ENCODE measurements around the gene SAA2. TPM values are rescaled to one million over a fixed set of nuclear protein-coding genes. Genes with fewer than 3 reads are reported as not detected.

Gene SAA2
- total RNA-seq: not detected in 2 replicates
- polyA plus RNA-seq: not detected in 2 replicates
- polyA plus RNA-seq (2012): not detected in 2 replicates
- not detected in 2 replicates for polyA minus RNA-seq (ENCODE audit: low replicate concordance)

DNA sequence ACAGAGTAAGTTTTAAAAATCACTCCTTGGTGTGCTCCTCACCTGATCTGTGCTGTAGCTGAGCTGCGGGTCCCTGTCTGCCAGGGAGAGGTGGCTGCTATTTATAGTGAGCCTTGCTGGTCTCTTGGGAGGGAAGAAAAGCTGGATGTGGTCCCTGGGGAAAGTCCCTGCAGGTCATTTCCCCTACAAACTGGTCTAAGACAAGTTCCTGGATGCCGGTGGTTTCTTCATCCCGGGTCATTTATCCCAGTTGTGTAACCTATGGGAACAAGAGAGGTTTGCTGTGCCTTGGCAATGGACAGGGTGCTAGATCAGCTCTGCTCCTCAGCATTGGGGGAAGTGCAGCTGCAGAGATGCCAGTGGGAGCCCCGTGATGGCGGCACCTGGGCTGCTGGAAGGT is at the start of gene SAA2:
SAA2 (minus strand) TSS at position 108 of the 400 bp plus-strand sequence. CDS start 657 bp downstream, outside the sequence.
- Histone ChIP-seq H3K9ac (ENCODE audit: insufficient read depth, low read length) (no peak within 1 kb of the TSS), H3K27me3 (ENCODE audit: control insufficient read depth, insufficient read depth, low read length) (peaks cover 2% of the 10 kb centered on the region), H3K9me3 (ENCODE audit: control insufficient read depth, insufficient read depth, low read depth, low read length) (no peaks in the 10 kb centered on the region), H3K36me3 (ENCODE audit: control insufficient read depth, insufficient read depth, low read length) (no peaks in the 10 kb centered on the region), H3K79me2 (ENCODE audit: control insufficient read depth, insufficient read depth, low read length) (no peaks in the 10 kb centered on the region), H3K4me1 (ENCODE audit: control insufficient read depth, extremely low read depth, insufficient read depth, low read length) (no peaks in the 10 kb centered on the region), H2AFZ (ENCODE audit: low read length) (no peak within 1 kb of the TSS), H3K4me2 (ENCODE audit: extremely low read depth, insufficient read depth, low read length) (no peak within 1 kb of the TSS), H3K4me3 (replicated peaks in 1 of 4; ENCODE audit: control extremely low read depth in 1 of 4, insufficient read depth in 1 of 4, low read depth in 3 of 4, low read length in 4 of 4) (no peak within 1 kb of the TSS), H3K27ac (ENCODE audit: insufficient read depth, low read length) (no peak within 1 kb of the TSS), H4K20me1 (ENCODE audit: control insufficient read depth, extremely low read depth, insufficient read depth, low read length) (no peaks in the 10 kb centered on the region)
- TF ChIP-seq, protein P1, sequence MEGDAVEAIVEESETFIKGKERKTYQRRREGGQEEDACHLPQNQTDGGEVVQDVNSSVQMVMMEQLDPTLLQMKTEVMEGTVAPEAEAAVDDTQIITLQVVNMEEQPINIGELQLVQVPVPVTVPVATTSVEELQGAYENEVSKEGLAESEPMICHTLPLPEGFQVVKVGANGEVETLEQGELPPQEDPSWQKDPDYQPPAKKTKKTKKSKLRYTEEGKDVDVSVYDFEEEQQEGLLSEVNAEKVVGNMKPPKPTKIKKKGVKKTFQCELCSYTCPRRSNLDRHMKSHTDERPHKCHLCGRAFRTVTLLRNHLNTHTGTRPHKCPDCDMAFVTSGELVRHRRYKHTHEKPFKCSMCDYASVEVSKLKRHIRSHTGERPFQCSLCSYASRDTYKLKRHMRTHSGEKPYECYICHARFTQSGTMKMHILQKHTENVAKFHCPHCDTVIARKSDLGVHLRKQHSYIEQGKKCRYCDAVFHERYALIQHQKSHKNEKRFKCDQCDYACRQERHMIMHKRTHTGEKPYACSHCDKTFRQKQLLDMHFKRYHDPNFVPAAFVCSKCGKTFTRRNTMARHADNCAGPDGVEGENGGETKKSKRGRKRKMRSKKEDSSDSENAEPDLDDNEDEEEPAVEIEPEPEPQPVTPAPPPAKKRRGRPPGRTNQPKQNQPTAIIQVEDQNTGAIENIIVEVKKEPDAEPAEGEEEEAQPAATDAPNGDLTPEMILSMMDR (conservative IDR thresholded peaks at IDR 0.05 in 1 of 2, IDR thresholded peaks at IDR 0.05 in 1 of 2; ENCODE audit: low read depth in 1 of 2, low read length in 2 of 2): no peak
- TF ChIP-seq EZH2 (IDR thresholded peaks at IDR 0.05; ENCODE audit: low read length, missing control alignments): no peak
- no peak for DNase-seq (ENCODE audit: low read depth in 2 of 2)

DNA sequence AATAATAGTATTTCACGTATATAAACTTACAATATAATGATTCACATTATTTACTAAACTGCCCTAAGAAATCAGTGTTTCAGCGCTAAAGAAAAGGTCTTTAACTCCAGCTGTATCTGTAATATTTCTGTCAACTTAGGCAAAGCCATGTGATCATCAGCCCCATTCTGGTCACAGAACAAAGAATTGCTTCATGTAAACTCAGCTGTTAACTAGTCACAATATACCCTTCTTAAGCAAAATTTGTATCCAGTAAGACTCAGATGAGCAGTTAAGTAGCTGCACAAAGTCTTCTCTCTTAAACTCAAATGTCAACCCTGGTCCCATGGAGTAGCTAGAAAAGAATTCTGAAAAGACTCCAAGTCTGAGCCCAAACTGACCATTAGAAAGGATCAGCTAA is 46.8 kb upstream of the SAA2 start:
- Histone ChIP-seq H3K4me1 (ENCODE audit: control insufficient read depth, extremely low read depth, insufficient read depth, low read length) (no peaks in the 10 kb centered on the region), H4K20me1 (ENCODE audit: control insufficient read depth, extremely low read depth, insufficient read depth, low read length) (no peaks in the 10 kb centered on the region), H3K36me3 (ENCODE audit: control insufficient read depth, insufficient read depth, low read length) (peaks cover 9% of the 10 kb centered on the region), H3K4me2 (ENCODE audit: extremely low read depth, insufficient read depth, low read length) (no peak overlapping the region), H3K9me3 (ENCODE audit: control insufficient read depth, insufficient read depth, low read depth, low read length) (no peaks in the 10 kb centered on the region), H3K9ac (ENCODE audit: insufficient read depth, low read length) (no peak overlapping the region), H3K4me3 (replicated peaks in 1 of 4; ENCODE audit: control extremely low read depth in 1 of 4, insufficient read depth in 1 of 4, low read depth in 3 of 4, low read length in 4 of 4) (no peak overlapping the region), H3K27me3 (ENCODE audit: control insufficient read depth, insufficient read depth, low read length) (no peaks in the 10 kb centered on the region), H3K27ac (ENCODE audit: insufficient read depth, low read length) (no peak overlapping the region), H2AFZ (ENCODE audit: low read length) (no peak overlapping the region), H3K79me2 (ENCODE audit: control insufficient read depth, insufficient read depth, low read length) (no peaks in the 10 kb centered on the region)
- TF ChIP-seq EZH2 (IDR thresholded peaks at IDR 0.05; ENCODE audit: low read length, missing control alignments): no peak
- TF ChIP-seq, protein P1 (conservative IDR thresholded peaks at IDR 0.05 in 1 of 2, IDR thresholded peaks at IDR 0.05 in 1 of 2; ENCODE audit: low read depth in 1 of 2, low read length in 2 of 2): no peak
- DNase-seq (ENCODE audit: low read depth in 2 of 2): no peak

DNA sequence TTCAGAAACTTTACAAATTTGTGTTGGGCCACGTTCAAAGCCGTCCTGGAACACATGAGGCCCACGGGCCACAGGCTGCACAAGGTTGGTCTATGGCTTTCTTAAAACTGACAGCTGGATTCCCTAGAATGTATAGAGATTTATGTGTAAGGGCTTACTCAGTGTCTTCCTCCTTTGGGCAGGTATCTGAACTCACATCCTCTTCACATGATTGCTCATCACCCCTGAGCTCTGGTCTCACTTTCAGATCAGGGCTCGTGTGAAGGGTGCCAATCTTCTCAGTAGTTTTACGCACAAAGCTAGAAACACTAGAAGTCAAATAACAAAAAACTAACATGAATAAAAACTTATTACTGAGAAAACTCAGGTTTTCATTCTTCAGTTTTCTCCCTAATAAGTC is 46.4 kb upstream of the SAA2 start:
- no peak overlapping the region for H3K9ac ChIP-seq (ENCODE audit: insufficient read depth, low read length)
- no peak overlapping the region for H3K4me3 ChIP-seq (replicated peaks in 1 of 4; ENCODE audit: control extremely low read depth in 1 of 4, insufficient read depth in 1 of 4, low read depth in 3 of 4, low read length in 4 of 4)
- no peak overlapping the region for H2AFZ ChIP-seq (ENCODE audit: low read length)
- H3K36me3 ChIP-seq (ENCODE audit: control insufficient read depth, insufficient read depth, low read length): peaks cover 9% of the 10 kb centered on the region
- DNase-seq (ENCODE audit: low read depth in 2 of 2): no peak
- H3K9me3 ChIP-seq (ENCODE audit: control insufficient read depth, insufficient read depth, low read depth, low read length): no peaks in the 10 kb centered on the region
- TF ChIP-seq, protein P1 (conservative IDR thresholded peaks at IDR 0.05 in 1 of 2, IDR thresholded peaks at IDR 0.05 in 1 of 2; ENCODE audit: low read depth in 1 of 2, low read length in 2 of 2): no peak
- TF ChIP-seq EZH2 (IDR thresholded peaks at IDR 0.05; ENCODE audit: low read length, missing control alignments): no peak
- H3K27me3 ChIP-seq (ENCODE audit: control insufficient read depth, insufficient read depth, low read length): no peaks in the 10 kb centered on the region
- H3K4me2 ChIP-seq (ENCODE audit: extremely low read depth, insufficient read depth, low read length): no peak overlapping the region
- no peaks in the 10 kb centered on the region for H3K79me2 ChIP-seq (ENCODE audit: control insufficient read depth, insufficient read depth, low read length)
- H3K27ac ChIP-seq (ENCODE audit: insufficient read depth, low read length): no peak overlapping the region
- H4K20me1 ChIP-seq (ENCODE audit: control insufficient read depth, extremely low read depth, insufficient read depth, low read length): no peaks in the 10 kb centered on the region
- H3K4me1 ChIP-seq (ENCODE audit: control insufficient read depth, extremely low read depth, insufficient read depth, low read length): no peaks in the 10 kb centered on the region

All from fibroblast of lung (primary cell).